ENCODE results near the gene SUMF1. TPM values are rescaled to one million over a fixed set of nuclear protein-coding genes. Genes with fewer than 3 reads are reported as not detected.

SUMF1 gene
- polyA plus RNA-seq, 3 donors: 25.7 to 80.4 (median 74.2) TPM

- Mint-ChIP-seq H3K4me3 (peak within 1 kb of the TSS; percentile 93 to 96), H3K4me1 (peaks cover 51% of the 10 kb centered on the region), H3K9me3 (no peaks in the 10 kb centered on the region), H3K36me3 (peaks cover 19 to 23% of the 10 kb centered on the region in 2 donors), H3K27ac (peak within 1 kb of the TSS; percentile 80 to 92 (median 89)), H3K27me3 (ENCODE audit: low read depth in 3 of 3) (peaks cover 3 to 5% (median 5%) of the 10 kb centered on the region in 3 donors)
- Histone ChIP-seq H2AFZ (ENCODE audit: insufficient read depth, low read depth, low read length, poor library complexity, severe bottlenecking) (peak within 1 kb of the TSS; percentile 85), H3K9me3 (replicated peaks in 1 of 2; ENCODE audit: control insufficient read depth in 1 of 2, insufficient read depth in 1 of 2, low read length in 2 of 2) (no peaks in the 10 kb centered on the region), H3K4me3 (replicated peaks in 1 of 3; ENCODE audit: low read depth in 2 of 3, low read length in 3 of 3) (peak within 1 kb of the TSS; percentile 47 to 94 (median 67)), H3K9ac (ENCODE audit: insufficient read depth, low read length, poor library complexity, severe bottlenecking) (peak within 1 kb of the TSS; percentile 75), H3K27ac (ENCODE audit: low read depth in 1 of 2, low read length in 2 of 2) (peak within 1 kb of the TSS; percentile 45 to 82), H3K4me1 (ENCODE audit: control insufficient read depth in 1 of 2, insufficient read depth in 2 of 2, low read length in 2 of 2) (peaks cover 37 to 51% of the 10 kb centered on the region in 2 donors), H3K79me2 (ENCODE audit: insufficient read depth, low read length) (peaks cover 50% of the 10 kb centered on the region), H4K20me1 (ENCODE audit: insufficient read depth, low read length) (no peaks in the 10 kb centered on the region), H3K27me3 (ENCODE audit: control insufficient read depth in 2 of 2, insufficient read depth in 2 of 2, low read length in 2 of 2) (peaks cover 0 to 4% of the 10 kb centered on the region in 2 donors), H3K4me2 (replicated peaks; ENCODE audit: extremely low read depth, low read length, poor library complexity, severe bottlenecking) (peak within 1 kb of the TSS; percentile 98), H3K36me3 (replicated peaks in 1 of 2; ENCODE audit: control insufficient read depth in 1 of 2, insufficient read depth in 2 of 2, low read length in 2 of 2) (peaks cover 0 to 13% of the 10 kb centered on the region in 2 donors)
- WGBS (ENCODE audit: insufficient coverage): under 1% methylated on average over 29 of the region's 47 CpGs
- TF ChIP-seq CTCF (IDR thresholded peaks at IDR 0.05): no peak
- peak; percentile 97 to 98 (median 98) for DNase-seq
- intact Hi-C loops (cut with micrococcal nuclease): loop anchor here (2.0 to 10.0 kb wide), 3 partner anchors 14 to 492 kb away; no protein-coding TSS in a partner anchor
Measured at GRCh38 chr3:4493014-4493940, 26.2 kb upstream of the SUMF1 start, which contains the start of gene ITPR1. TSS of gene ITPR1 (plus strand) at chr3:4493348. CDS start at chr3:4516492, 23,144 bp downstream.

- TF ChIP-seq CTCF (IDR thresholded peaks at IDR 0.05): no peak
- Histone ChIP-seq H3K4me3 (replicated peaks in 1 of 3; ENCODE audit: low read depth in 2 of 3, low read length in 3 of 3) (peak overlapping the region; percentile 47 to 94 (median 67)), H3K9ac (ENCODE audit: insufficient read depth, low read length, poor library complexity, severe bottlenecking) (peak overlapping the region; percentile 75), H2AFZ (ENCODE audit: insufficient read depth, low read depth, low read length, poor library complexity, severe bottlenecking) (peak overlapping the region; percentile 85), H3K27ac (ENCODE audit: low read depth in 1 of 2, low read length in 2 of 2) (peak overlapping the region; percentile 45 to 82), H3K79me2 (ENCODE audit: insufficient read depth, low read length) (peaks cover 41% of the 10 kb centered on the region), H3K4me2 (replicated peaks; ENCODE audit: extremely low read depth, low read length, poor library complexity, severe bottlenecking) (peak overlapping the region; percentile 98), H3K9me3 (replicated peaks in 1 of 2; ENCODE audit: control insufficient read depth in 1 of 2, insufficient read depth in 1 of 2, low read length in 2 of 2) (no peaks in the 10 kb centered on the region), H3K27me3 (ENCODE audit: control insufficient read depth in 2 of 2, insufficient read depth in 2 of 2, low read length in 2 of 2) (peaks cover 0 to 4% of the 10 kb centered on the region in 2 donors), H3K36me3 (replicated peaks in 1 of 2; ENCODE audit: control insufficient read depth in 1 of 2, insufficient read depth in 2 of 2, low read length in 2 of 2) (peaks cover 0 to 7% of the 10 kb centered on the region in 2 donors), H4K20me1 (ENCODE audit: insufficient read depth, low read length) (no peaks in the 10 kb centered on the region), H3K4me1 (ENCODE audit: control insufficient read depth in 1 of 2, insufficient read depth in 2 of 2, low read length in 2 of 2) (peaks cover 37 to 51% of the 10 kb centered on the region in 2 donors)
- Mint-ChIP-seq H3K27ac (peak overlapping the region; percentile 80 to 91 (median 85)), H3K4me3 (peak overlapping the region; percentile 93 to 96), H3K27me3 (ENCODE audit: low read depth in 3 of 3) (peaks cover 3 to 5% (median 5%) of the 10 kb centered on the region in 3 donors), H3K9me3 (no peaks in the 10 kb centered on the region), H3K4me1 (peaks cover 47% of the 10 kb centered on the region), H3K36me3 (peaks cover 13 to 17% of the 10 kb centered on the region in 2 donors)
- peak; percentile 34 to 71 (median 67) for DNase-seq
- under 1% methylated on average over 36 of the region's 43 CpGs for whole genome bisulfite sequencing (ENCODE audit: insufficient coverage)
- intact Hi-C loops (cut with micrococcal nuclease): loop anchor here (2.0 to 10.0 kb wide), 3 partner anchors 14 to 492 kb away; no protein-coding TSS in a partner anchor
Measured at GRCh38 chr3:4492208-4493013, 25.3 kb upstream of the SUMF1 start.
